ENCODE measurements around the gene NUDC. TPM values are rescaled to one million over a fixed set of nuclear protein-coding genes. Genes with fewer than 3 reads are reported as not detected.

Gene NUDC
- total and polyA plus RNA-seq, 8 donors = 56.2 to 94.6 (median 70.8) TPM

- DNase-seq (no peak), ATAC-seq (peak; percentile 18)
- peak overlapping the region in 1 of 2 donors; percentile 30 for H3K27ac ChIP-seq
- no peaks in the 10 kb centered on the region for H3K36me3 ChIP-seq
- peaks cover 22 to 57% of the 10 kb centered on the region in 2 donors for H3K27me3 ChIP-seq
- intact Hi-C loops (cut with DNase I) = no loop called here
- no peak for TF ChIP-seq CTCF (IDR thresholded peaks at IDR 0.05)
- peak overlapping the region; percentile 39 to 54 for H3K4me3 ChIP-seq
- H3K4me1 ChIP-seq = peaks cover 0 to 15% of the 10 kb centered on the region in 2 donors
- no peaks in the 10 kb centered on the region for H3K9me3 ChIP-seq
Measured at GRCh38 chr1:26960625-26960966, 39.1 kb downstream of the NUDC start.

DNA sequence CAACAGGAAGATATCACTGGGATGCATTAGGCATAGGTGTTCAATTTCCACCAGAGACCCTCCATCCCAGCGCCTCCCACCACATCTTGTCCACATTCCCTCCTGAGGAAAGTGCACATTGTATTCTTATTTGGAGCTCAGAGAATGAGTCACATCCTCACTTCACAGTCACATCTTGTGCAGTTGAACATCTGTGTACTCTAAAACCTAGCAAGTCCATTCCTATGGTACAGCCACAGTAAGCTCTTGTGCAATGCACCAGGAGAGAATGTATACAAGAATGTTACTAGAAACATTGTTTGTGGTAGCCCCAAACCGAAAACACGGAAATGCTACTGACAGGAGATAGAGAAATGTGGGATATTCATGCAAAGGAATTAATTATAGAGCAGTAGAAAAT, 40.3 kb downstream of the NUDC start:
- ATAC-seq = no peak
- DNase-seq = no peak
- no peak overlapping the region for H3K27ac ChIP-seq
- H3K27me3 ChIP-seq = peaks cover 22 to 68% of the 10 kb centered on the region in 2 donors
- intact Hi-C loops (cut with DNase I) = no loop called here
- H3K36me3 ChIP-seq = no peaks in the 10 kb centered on the region
- H3K4me1 ChIP-seq = peaks cover 0 to 15% of the 10 kb centered on the region in 2 donors
- H3K4me3 ChIP-seq = no peak overlapping the region
- no peaks in the 10 kb centered on the region for H3K9me3 ChIP-seq
- TF ChIP-seq CTCF (IDR thresholded peaks at IDR 0.05) = no peak

GRCh38 chr1:26965213-26965612, 43.7 kb downstream of the NUDC start:
- intact Hi-C loops (cut with DNase I) = no loop called here
- peaks cover 0 to 5% of the 10 kb centered on the region in 2 donors for H3K4me1 ChIP-seq
- no peaks in the 10 kb centered on the region for H3K9me3 ChIP-seq
- H3K36me3 ChIP-seq = no peaks in the 10 kb centered on the region
- DNase-seq (peak in 1 of 4 donors; percentile 32), ATAC-seq (no peak)
- peaks cover 6 to 35% of the 10 kb centered on the region in 2 donors for H3K27me3 ChIP-seq
- no peak overlapping the region for H3K4me3 ChIP-seq
- TF ChIP-seq CTCF (IDR thresholded peaks at IDR 0.05) = no peak
- no peak overlapping the region for H3K27ac ChIP-seq

DNA sequence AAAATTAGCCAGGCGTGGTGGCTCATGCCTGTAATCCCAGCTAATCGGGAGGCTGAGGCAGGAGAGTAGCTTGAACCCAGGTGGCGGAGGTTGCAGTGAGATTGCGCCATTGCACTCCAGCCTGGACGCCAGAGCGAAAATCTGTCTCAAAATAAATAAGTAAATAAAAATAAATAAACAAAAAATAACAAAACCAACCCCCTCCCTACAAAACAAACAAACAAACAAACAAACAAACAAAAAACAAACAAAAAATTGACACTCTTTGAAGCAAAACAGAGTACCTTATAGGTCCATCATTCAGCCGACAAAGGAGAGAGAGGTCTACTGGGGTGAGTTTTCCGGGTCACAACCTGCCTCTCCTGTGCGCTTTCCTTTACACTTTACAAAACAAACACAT, 44.1 kb downstream of the NUDC start:
- DNase-seq (no peak), ATAC-seq (no peak)
- Histone ChIP-seq H3K4me1 (peaks cover 0 to 3% of the 10 kb centered on the region in 2 donors), H3K27me3 (peaks cover 2 to 30% of the 10 kb centered on the region in 2 donors), H3K4me3 (no peak overlapping the region), H3K36me3 (no peaks in the 10 kb centered on the region), H3K27ac (no peak overlapping the region), H3K9me3 (no peaks in the 10 kb centered on the region)
- intact Hi-C loops (cut with DNase I) = no loop called here
- TF ChIP-seq CTCF (IDR thresholded peaks at IDR 0.05) = no peak

DNA sequence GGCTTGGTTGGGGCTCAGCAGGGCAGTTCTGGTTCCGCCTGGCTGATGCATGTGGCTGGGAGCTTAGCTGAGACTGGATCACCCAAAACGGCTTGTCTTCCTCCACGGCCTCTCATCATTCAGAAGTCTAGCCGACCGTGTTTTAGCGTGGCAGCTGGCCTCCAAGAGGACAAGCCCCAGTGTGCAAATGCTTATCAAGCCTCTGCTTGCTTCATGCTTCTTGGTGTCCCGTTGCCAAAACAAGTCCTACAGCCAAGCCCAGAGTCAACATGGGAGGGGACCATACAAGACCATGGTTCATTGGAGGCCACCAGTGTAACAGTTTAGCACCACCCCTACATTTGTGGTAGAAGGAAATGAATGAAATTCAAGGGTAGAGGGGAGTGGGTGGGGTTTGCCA, 49.3 kb downstream of the NUDC start:
- no peak overlapping the region for H3K27ac ChIP-seq
- no peaks in the 10 kb centered on the region for H3K9me3 ChIP-seq
- H3K4me1 ChIP-seq = no peaks in the 10 kb centered on the region
- H3K4me3 ChIP-seq = no peak overlapping the region
- no peak for ATAC-seq
- intact Hi-C loops (cut with DNase I) = no loop called here
- H3K27me3 ChIP-seq = peaks cover 0 to 10% of the 10 kb centered on the region in 2 donors
- no peak for DNase-seq
- TF ChIP-seq CTCF (IDR thresholded peaks at IDR 0.05) = no peak
- H3K36me3 ChIP-seq = no peaks in the 10 kb centered on the region
